Measurements from ENCODE around the gene FYN.

The FYN gene

GRCh38 chr6:111743862-111744692 is 129.2 kb downstream of the FYN start:
- no peak for DNase-seq

DNA sequence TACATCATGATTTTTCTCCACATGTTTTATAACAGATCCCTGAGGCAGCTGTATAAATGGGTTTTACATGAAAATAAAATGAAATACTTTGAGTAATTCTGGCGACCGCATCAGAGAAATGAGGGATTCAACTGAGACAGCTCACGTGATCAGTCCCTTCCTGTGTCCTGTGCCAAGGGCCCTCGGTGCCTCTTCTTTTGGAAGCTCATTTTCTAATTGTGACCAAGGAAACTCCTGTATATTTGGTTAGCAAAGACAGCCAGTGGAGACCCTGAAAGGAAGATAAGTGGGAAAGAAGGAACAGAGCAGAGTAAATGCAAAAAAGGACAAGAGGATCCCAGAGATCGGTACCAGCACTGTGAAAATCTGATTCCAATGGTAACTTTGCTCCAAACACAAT is 129.9 kb downstream of the FYN start:
- DNase-seq, result no peak

- DNase-seq, result no peak
Measured at GRCh38 chr6:111741177-111741952, 131.9 kb downstream of the FYN start.

- no peak for DNase-seq
Measured at GRCh38 chr6:111740506-111740905, 132.7 kb downstream of the FYN start.

- DNase-seq, result no peak
Measured at GRCh38 chr6:111739257-111739696, 134.0 kb downstream of the FYN start.

DNA sequence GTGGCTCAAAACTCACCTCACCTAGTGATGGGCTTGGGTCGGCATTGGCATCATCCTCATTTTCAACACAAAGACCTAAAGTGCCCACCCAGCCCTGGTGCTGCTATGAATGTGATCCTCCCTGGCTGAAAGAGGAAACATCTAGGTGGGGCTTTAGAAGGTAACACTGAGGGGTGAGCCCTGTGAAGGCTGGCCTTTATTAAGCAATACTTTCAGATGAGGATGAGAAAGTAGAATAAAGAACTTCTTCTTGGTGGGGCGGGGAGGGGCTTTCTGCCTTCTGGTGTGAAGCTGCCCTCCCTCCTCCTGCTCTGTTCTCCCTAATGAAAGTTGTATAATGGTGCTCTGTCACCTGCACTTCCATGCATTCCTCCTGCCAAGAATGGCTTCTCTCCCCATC is 134.6 kb downstream of the FYN start:
- DNase-seq, result no peak

DNA sequence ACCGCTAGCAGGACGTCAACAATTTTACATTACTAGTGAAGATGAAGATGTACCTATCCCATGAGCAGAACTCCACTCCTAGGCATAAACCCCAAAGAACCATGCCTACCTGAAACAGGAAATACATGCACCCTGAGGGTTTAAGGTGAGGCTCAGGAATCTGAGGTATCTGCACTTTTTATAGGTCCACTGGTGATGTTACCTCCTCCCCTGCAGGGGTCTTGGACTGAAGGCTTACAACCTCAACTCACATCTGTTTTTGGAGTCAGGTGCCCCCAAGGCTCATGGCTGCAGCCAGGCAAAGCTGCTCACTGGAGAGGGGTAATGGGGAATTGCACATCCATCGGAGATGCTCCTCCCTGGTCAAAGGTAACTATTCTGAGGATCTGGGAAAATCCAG is 135.1 kb downstream of the FYN start:
- no peak for DNase-seq

- no peak for DNase-seq
Measured at GRCh38 chr6:111737065-111737521, 136.2 kb downstream of the FYN start.

DNA sequence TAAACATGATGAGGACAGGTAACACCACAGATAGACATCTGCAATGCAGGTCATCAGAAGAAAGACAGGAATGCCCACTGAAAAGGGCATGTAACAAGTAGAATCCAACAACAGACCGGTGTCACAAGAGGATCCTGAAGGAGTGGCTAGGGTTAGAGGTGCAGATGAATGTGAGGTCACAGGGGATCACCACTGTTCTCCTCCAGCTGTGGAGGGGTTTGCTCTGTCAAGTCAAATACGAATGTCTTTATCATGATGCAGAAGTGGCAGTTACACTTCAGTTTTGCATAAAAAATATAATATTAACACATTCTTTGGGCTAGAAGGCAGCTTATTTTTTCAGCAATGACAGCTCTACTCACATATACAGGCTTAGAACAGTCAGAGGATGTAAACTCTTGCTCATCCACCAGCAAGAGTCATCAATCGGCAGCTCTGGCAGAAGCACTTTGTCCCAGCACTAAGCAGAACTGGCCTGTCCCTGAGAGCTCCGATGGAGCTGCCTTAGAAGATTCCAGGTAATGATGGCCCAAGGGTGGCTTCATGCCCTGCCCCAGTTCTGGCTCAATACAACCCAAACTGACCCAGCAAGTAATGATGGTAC is 137.1 kb downstream of the FYN start:
- DNase-seq, result no peak

- no peak for DNase-seq
Measured at GRCh38 chr6:111734068-111735061, 138.9 kb downstream of the FYN start.

GRCh38 chr6:111732390-111732789 is 140.9 kb downstream of the FYN start:
- no peak for DNase-seq

GRCh38 chr6:111731456-111732195 is 141.6 kb downstream of the FYN start:
- no peak for DNase-seq

- no peak for DNase-seq
Measured at GRCh38 chr6:111730864-111731263, 142.4 kb downstream of the FYN start.

DNA sequence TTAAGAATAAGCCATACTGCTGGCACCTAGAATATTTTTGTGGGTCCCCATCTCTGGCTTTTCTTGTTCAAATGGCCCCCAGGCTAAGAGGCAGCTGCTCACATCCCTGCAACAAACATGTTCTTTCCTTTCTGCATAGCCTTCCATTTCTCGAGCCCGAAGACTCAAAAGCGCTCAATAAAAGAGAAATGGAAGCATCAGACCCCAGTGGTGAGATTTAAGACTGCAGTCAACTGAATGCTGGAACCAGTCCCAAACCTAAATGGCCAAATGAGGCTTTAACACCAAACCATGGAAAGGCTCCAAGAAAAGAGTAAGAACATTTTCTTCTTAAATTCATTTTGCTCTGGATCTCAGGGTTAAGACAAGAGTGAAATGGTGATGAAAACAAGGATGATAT is 145.4 kb downstream of the FYN start:
- DNase-seq, result no peak

DNA sequence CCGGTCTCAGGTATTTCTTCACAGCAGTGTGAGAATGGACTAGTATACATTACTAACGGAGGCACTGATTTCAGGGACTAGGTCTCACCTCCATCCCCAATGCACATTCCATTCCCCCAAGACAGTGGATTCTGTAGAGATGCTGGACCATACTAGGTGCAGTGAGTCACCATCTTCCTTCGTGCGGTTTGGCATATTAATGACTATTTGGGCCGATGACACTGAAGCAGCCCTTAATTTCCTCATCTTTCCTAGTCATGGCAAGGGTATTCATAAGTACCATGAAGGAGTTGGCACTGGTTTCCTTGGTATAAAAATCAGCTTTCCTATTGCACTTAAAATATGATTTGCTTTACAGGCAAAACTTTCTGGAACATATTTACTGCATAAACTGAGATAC is 146.2 kb downstream of the FYN start:
- DNase-seq, result no peak

GRCh38 chr6:111725446-111726112 is 147.7 kb downstream of the FYN start:
- DNase-seq, result no peak

GRCh38 chr6:111724505-111724904 is 148.7 kb downstream of the FYN start:
- DNase-seq, result peak; percentile 51

- no peak for DNase-seq
Measured at GRCh38 chr6:111724039-111724438, 149.2 kb downstream of the FYN start.

DNA sequence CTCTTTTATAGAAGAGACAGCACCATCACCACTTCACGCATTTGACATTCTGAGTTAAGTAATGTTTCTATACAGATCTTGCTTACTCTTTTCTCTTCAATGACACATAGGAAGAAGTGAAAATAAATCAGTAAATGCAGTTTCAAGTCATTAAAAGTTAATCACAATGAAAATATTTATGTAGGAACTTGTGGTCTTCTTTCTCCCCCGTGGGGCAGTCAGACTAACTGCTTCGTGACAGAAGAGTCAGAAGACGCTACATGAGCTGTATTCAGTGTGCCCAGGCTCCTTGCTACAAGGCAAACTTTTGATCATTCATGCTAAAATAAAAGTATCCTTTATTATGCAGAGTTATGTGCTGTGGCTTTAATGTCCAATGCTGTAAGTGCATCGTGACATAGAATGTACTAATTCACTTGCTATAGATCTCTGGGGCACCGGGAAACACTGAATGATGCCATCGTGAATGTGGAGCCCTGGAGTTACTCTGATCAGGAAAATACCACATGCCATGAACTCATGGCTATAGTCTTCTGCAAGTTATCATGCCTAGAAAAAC is 149.8 kb downstream of the FYN start:
- no peak for DNase-seq

DNA sequence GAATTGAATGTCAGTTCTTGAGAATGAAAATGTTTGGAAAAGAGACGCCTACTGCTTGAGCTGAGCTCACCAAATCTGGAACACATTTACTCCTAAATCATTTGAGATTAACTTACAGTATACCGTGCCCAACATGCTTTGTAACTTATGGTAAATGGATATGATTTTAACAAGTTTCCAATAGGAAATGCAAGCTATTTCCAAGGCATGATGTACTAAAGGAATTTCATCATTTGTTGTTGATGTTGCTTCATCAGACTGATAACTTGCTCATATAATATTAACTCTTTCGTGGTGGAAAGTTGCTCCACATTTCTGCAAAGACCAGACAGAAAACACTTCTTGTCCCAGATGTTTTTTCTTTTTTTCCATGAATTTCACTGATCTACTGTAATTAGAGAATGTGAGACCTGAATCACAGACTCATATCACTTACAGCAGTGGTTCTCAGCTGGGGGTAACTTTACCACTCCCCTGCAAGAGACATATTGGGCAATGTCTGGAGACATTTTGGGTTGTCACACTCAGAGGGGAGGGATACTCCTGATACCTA is 151.0 kb downstream of the FYN start:
- no peak for DNase-seq

Measured in CD4-positive, alpha-beta T cell treated with Interleukin-12 subunit alpha and Interleukin-12 subunit beta, for 1 hour (primary cell).